Activated CD4-positive, alpha-beta T cell treated with anti-CD3 and anti-CD28 coated beads, Interleukin-2, amount 50 U/mL, for 16 hours (primary cell): Measurements from ENCODE around the gene HOMER1.

ENCODE experiments used
- DNase-seq: peaks from one replicate; pipeline ENCODE4 v3.0.0-alpha.2; 2020

The HOMER1 gene, protein sequence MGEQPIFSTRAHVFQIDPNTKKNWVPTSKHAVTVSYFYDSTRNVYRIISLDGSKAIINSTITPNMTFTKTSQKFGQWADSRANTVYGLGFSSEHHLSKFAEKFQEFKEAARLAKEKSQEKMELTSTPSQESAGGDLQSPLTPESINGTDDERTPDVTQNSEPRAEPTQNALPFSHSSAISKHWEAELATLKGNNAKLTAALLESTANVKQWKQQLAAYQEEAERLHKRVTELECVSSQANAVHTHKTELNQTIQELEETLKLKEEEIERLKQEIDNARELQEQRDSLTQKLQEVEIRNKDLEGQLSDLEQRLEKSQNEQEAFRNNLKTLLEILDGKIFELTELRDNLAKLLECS

DNA sequence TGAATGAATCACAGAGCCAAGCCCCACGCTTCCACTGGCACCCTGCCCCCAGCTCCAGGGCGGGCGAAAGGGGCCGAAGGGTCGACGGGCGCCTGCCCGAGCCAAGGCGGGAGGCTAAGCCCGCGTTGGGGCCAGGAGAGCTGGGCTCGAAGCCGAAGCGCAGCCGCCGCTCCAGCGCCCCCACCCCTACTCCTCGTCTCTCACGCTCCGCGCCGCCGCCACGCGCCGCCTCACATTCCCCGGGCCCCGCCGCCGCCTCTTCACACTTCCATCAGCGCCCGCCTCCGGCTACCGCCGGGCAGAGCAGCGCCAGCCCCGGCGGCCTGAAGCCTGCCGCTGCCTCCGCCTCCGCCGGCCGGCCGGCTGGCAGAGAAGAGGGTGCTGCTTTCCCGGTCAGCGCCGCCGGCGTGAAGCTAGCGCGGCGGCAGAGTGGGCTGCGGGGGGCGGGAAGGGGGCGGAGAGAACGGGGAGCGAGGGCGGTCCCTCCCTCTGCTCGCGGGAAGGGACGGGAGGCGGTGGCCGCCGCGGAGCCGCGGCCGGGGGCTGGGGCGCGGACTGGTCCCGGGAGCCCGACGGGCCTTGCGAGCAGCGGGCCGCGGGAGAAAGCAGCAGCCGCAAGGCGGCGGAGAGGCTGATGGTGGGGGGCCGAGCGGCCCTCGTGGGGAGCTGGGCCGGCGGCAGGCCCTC, at the start of gene HOMER1:
TSS of gene HOMER1 (minus strand) at position 431 of the 687 bp plus-strand sequence. CDS start 1,360 bp downstream, outside the sequence.
- peak; percentile 67 for DNase-seq

DNA sequence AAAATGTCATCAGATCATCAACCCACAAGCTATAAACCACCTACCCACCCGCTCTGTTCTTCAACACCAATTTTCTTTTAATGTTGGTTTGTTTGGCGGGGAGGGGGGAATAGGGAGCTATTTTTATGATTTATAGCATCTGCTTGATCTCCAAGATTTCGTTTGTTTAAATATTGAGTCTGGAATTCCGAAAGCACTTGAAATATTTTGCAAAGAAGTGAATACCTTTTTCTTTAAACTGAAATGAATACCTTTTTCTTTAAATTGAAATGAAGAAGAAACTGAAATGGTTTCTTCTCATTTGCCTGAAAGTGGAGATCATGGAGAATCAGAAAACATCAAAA, 49.3 kb upstream of the HOMER1 start:
- no peak for DNase-seq

DNA sequence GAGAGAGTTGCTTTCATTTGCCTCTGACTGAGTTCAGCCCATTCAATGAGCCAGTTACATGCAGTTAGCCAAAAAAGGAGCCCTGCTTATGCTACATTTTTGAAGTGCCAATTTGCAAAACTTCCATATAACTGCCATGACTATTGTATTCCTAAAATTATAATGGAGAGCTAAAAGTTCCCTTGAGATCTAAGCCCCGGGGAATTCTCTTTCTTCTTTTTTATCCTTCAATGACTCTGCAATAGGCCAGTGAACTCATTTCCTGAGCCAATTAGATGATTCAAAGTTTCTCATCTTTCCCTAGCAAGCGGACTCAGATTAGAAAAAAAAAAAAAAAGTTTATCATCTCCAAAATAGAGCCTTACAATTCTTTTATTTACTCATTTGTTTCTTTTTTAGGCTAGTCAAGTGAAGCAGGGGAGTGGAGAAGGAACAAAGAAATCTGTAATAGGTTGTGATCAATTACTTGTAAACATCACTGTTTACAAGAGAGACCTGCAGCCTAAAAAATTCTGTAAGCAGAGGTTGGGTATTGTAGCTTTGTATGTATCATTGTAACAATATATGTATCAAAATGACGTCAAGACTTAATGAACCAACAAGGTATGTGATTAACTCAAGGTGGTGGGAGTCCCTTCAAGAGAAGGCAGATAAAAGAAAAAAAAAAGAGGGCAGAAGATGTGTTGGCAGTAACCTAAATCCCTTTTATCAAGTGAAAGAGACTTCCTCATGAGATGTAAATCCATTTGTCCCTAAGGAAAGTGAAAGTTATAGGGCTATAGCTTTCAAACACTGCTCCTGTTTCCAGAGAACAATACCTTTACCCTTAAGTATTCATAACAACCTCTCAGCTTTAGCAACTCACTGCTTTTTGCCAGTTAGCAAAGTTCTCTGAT, 48.7 kb upstream of the HOMER1 start:
- DNase-seq, result no peak

DNA sequence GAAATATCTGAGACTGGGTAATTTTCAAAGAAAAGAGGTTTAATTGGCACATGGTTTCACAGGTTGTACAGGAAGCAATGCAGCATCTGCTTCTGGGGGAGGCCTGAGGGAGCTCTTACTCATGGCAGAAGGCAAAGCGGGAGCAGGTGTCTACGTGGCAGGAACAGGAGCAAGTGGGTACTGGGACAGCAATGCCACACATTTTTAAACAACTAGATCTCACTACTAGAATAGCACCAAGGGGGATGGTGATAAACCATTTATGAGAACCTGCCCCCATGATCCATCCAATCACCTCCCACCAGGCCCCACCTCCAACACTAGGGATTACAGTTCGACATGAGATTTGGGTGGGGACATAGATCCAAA, 47.6 kb upstream of the HOMER1 start:
- DNase-seq, result no peak

DNA sequence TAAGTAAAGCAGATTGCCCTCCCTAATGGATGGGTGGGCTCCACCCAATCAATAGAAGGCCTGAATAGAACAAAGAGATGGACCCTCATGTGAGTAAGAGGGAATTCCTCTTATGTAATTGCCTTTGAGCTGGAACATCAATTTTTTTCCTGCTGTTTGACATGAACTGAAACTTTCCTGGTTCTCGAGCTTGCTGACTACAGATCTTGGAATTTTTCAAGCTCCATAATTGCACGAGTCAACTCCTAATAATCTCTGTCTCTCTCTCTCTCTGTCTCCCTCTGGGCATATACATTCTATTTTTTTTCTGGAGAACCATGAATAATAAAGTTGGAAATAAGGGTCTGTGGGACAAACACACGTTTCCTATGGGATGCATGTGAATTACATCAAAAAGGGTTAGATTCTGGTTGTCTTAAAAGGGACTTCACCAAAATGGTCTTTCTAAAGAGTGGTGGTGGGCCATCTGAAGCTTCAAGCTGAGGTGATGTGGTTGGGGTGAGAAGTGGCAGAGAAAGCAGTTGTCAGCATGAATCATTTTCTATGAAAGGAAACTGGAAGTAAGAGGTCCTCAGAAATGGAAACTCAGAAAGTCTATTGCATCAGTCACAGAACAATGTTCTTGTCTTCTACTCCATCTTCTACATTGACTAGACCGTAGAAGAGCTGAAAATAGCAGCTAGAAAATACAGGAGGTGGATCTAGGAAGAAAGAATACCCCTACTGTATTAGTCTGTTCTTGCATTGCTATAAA, 47.0 kb upstream of the HOMER1 start:
- DNase-seq, result peak; percentile 78

DNA sequence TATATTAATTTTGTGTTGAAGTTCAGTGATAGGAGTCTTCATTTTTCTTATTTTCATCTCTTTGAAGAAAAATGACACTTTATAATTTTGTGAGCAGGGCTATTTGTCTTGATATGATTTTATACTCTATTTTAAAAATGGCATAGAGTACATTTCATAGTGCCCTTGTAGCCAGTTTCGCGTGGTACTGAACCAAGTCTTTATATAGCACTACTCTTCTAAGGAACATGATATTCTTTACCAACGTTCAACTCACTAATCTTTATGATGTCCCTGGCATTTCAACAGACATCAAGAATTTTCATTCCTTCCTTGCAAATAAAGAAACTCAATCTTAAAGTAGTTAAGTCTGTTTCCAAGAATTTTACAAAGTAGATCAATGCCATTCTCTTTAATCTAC, 41.5 kb upstream of the HOMER1 start:
- no peak for DNase-seq

DNA sequence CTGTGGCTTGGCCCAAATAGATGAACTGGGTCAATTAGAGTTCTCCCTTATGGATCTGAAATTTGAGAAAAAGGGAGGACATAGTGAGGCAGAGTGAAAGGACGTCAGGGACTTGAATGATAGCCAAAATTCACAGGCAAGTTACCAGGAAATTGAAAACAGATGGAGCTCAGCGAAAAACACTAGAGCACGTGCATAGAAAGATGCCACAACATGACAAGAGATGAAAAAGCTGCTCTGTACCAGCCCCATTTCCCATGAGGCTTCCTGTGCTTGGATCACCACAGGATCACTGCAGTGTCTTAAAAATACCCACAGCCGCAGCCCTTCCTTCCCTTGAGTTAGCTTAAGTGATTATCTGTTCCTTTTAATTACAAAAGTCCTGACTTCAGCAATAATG, 39.0 kb upstream of the HOMER1 start:
- no peak for DNase-seq

DNA sequence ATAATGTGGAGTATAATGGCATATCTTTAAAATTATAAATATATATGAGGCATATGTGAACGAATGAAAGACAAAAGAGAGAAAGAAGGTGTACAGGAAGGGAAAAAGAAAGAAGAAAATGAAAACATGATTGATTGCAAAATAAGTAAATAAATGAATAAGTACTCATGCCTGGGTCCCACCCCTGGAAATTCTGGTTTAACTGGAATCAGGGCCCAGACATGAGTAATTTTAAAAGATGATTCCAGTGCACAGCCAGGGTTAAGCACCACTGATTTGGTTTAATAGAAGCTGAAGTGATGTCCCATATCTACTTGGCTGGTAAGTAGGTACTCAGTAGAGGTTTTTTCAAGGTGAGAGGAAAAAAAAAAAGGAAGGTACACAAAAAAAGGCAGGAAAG, 34.0 kb upstream of the HOMER1 start:
- no peak for DNase-seq

DNA sequence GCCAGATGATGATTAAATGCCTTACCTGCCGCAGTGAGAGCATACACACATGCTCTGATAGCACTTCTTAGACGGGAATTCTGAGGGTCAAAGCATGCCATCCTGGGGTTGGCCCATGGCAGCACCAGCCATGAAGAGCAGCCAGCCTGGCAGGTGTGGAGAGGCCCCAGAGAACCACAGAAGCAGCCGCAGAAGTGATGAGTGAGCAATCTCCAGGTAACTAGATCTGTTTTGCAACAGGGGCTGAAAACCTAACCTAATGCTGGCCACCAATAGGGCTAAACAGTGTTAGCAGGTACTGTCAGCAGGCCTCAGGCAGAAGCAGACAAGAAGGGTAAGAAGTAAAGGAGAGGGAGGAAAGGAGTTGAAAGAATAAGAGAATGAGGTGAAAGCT, 33.5 kb upstream of the HOMER1 start:
- DNase-seq, result no peak

DNA sequence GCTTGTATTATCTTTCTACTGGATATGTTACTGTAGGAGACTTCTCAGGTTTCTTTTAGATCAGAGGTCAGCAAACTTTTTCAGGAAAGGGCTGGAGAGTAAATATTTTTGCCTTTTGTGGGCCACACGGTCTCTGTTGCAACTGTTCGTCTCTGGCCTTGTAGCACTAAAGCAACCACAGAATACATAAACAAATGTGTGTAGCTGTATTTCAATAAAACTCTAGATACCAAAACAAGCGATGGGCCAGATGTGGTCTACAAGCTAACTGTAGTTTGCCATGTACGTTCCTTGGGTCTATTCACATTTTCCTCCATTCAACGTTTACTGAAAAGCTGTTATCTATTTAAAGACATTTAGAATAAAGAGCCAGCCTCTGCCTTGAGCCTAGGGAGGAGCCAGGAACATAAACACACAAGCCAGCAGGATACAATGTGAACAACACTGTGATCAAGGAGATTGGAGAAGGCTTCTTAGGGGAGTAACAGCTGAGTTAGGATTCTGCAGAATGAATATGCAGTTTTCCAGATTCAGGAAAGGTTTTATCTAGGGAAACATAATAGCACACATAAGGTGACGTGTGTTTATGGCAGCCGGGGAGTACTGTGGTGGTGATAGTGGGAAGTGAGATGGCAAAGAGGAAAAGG, 33.0 kb upstream of the HOMER1 start:
- DNase-seq, result no peak

DNA sequence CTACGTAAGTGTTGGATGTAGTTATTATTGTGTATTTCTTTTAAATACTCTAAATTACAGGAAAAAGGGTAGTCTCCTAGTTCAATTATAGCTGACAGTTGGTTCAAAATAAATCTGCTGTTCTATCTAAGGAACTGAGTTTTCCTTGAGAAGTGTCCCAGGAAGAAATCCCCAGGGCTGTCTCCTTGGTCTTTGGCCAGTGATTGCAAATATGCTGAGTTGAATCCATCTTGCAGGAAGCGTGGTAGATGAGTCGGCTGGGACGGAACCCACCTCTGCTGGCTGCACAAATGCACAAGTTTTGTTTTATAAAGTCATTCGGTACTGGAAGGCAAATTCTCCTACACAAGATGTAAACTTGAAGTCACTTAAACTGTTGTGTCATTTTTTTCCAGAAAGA, 30.2 kb upstream of the HOMER1 start:
- no peak for DNase-seq

DNA sequence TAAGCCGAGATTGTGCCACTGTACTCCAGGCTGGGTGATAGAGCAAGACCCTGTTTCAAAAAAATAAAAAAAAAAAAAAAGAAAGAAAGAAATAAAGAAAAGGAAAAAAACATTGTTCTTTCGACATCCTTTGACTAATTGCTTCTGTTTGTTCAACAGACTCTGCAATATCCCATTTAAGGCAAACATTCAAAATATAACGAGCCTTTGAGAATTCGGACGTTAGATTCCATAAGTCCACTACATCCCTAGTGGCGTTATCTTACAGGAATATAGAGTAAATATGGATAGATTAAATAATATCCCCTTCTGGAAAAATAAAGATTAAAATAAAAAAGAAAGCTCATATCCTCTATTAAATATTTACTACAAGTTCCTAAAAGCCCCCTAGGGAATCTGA, 27.0 kb upstream of the HOMER1 start:
- DNase-seq, result no peak

DNA sequence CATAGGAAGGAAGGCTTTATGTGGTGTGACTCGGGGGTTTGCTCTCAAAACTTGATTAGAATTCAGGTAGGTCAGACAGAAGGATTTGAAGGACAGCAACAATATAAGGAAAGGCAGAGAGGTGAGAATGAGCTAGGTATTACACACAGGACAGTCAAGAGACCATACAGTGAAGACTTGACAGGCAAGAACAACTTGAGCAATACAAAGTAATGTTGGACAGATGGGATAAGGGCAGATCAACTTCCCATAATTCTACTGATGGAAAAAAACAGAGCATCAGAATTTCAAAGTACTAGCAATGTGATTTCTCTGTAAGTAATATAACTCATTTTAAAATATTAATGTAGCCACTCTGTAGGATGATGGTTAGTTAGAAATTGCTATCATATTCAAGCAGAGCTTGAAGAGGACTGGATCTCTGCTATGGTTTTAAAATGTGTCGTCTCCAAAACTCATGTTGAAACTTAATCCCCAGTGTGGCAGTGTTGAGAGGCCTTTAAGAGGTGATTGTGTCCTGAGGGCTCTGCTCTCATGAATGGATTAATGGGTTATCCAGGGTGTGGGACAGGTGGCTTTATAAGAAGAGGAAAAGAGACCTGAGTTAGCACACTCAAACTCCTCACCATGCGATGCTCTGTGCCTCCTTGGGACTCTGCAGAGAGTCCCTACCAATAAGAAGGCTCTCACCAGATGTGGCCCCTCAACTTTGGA, 22.4 kb upstream of the HOMER1 start:
- no peak for DNase-seq

DNA sequence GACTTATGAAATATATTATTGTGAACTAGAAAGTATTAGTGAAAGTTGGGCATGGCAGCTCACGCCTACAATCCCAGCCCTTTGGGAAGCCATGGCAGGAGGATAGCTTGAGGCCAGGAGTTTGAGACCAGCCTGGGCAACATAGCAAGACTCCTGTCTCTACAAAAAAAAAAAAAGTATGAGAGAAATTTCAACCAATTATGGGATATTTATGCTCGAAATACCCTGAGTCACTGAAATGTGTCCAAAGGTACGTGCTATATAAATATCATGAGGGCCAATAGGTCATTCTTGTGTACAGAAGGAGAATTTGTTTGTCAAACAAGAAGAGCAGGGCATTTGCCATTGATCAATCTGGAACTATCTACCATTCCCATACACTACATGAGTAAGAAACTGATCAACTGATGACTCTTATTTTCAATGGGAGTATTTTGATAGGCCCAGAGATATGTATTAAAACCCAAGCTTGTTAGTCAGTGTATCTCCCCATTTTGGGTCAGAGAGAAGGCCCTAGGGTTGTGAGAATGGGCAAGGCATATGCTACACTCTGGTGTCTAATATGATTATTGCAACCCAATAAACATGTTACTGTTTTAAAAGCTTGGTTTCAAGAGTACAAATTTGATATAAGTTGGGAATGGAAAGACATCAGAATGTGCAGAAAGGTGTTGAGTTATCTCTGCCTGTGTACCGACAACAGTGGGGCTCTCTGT, 21.7 kb upstream of the HOMER1 start:
- DNase-seq, result no peak

DNA sequence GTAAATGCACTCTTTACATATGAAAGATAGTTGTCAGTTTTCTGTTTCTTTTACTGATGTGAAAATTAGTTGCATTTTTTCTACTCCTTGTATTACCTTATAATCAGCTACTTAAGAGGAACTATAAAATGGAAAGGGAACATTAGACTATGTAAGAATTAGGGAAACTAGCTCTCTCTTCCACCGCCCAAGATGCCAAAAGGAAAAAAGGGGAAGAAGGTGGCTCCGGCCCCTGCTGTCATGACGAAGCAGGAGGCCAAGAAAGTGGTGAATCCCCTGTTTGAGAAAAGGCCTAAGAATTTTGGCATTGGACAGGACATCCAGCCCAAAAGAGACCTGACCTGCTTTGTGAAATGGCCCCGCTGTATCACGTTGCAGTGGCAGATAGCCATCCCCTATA, 15.2 kb upstream of the HOMER1 start:
- no peak for DNase-seq

DNA sequence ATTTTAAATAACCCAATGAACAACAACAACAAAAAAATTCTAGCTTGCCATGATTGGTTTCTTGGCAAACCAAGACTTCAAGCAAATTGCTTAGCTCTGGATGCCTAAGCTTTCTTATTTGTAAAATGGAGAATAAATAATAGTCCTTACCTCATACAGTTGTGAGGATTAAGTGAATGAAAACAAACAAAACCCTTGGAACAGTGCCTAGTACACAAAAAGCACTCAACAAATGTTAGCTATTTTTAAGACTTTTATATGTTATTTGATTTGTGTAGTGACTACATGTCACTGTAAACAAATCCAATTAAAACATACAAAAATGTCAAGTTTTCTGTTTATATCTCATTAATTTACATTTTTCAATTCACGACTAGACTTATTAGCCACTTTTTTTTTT, 13.5 kb upstream of the HOMER1 start:
- DNase-seq, result no peak

DNA sequence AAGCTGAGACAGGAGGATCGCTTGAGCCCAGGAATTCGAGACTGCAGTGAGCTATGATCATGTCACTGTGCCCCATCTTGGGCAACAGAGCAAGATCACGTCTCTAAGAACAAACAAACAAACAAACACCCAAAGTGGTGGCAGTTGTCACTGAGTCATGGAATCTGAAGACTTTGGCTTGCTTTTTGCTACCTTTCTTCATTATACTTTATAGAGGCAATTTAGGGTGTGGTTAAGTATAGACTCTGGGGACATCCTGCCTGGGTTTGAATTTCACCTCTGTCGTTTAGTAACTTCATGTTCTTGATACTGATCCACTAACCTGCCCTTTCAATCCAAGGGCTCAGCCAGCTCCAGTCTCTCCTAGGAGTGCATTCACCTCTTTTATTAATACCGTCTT, 13.0 kb upstream of the HOMER1 start:
- DNase-seq, result no peak

DNA sequence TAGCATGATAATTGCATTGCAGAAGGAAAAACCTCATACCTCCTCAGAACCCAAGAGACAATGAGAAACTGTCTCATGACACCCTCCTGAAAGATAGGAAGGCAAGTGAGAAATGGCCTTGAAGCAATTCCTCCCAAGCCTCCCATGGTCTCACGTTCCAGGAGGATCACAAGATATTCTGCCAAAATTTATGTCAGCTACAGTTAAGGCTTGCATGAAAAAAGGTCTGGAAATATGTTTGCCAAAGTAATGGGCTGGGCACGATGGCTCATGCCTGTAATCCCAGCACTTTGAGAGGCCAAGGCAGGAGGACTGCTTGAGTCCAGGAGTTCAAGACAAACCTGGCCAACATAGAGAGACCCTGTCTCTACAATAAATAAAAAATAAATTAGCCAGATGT, 12.6 kb upstream of the HOMER1 start:
- DNase-seq, result no peak

DNA sequence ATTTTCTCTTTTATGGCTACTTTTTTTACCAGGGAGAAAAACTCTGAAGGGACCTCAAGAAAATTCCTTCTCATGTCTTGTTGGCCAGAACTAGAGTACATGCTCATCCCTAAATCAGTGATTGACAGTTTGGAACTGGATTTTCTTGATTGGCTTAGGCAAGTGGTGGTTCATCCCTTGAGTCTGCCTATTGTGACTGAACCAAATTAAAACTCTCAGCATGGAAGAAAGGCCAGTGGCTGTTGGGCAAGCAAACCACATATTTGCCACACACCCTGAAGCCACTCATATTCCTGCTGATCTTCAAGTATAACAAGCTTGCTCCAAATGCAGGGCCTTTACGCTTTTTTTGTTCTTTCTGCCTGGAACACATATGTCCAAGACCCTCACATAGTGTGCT, 7.2 kb upstream of the HOMER1 start:
- no peak for DNase-seq

DNA sequence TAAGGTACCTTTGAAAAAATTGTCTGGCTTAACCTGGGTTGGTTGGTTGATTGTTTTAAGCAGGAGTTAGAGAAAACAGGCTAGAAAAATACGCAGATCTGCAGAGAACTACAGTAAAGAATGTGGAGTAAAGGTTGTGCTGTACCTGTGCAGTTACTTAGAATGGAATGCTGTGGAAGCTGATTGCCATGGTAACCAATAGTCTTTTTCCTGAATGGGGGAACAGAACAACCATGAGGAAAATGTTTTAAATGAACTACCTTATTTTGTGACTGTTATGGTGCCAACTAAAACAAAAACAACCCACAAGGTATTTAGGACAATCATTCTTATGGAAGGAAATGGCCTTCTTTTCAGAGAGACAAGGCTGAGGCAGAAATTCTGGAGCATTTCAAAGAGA, 4.8 kb upstream of the HOMER1 start:
- DNase-seq, result no peak

DNA sequence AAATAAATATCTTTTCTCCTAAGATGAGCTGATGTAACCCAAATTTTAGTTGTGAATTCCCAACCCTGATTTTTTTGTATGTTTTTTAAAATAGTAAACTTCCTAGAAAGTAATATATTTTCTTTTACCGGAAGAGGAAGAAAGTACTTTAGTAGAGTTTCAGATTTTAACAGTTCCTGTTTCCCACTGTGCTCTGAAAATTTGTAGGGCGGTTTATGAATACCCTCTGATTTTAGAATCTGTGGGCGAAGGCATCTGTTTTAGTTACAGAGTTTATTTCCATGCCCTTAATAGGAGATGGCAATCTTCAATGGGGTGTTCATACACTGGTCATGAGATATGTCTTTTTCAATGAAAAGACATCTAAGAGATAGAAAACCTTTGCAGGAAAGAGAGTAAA, 3.7 kb upstream of the HOMER1 start:
- no peak for DNase-seq
